ENCODE data around the gene FIG4. TPM values are rescaled to one million over a fixed set of nuclear protein-coding genes. Genes with fewer than 3 reads are reported as not detected.

FIG4 gene
- total RNA-seq, 1 experiment from 2014 or later, result 21.3 TPM

GRCh38 chr6:109669811-109670210, 21.3 kb upstream of the FIG4 start (continued):
- TF ChIP-seq ZNF425 (CRISPR knock-in tag; conservative IDR thresholded peaks at IDR 0.05), result no peak
- TF ChIP-seq RELA (CRISPR knock-in tag; IDR thresholded peaks at IDR 0.05; ENCODE audit: borderline replicate concordance), result no peak
- no peak for TF ChIP-seq SMAD4 (CRISPR knock-in tag; IDR thresholded peaks at IDR 0.05)
- TF ChIP-seq, protein P1, sequence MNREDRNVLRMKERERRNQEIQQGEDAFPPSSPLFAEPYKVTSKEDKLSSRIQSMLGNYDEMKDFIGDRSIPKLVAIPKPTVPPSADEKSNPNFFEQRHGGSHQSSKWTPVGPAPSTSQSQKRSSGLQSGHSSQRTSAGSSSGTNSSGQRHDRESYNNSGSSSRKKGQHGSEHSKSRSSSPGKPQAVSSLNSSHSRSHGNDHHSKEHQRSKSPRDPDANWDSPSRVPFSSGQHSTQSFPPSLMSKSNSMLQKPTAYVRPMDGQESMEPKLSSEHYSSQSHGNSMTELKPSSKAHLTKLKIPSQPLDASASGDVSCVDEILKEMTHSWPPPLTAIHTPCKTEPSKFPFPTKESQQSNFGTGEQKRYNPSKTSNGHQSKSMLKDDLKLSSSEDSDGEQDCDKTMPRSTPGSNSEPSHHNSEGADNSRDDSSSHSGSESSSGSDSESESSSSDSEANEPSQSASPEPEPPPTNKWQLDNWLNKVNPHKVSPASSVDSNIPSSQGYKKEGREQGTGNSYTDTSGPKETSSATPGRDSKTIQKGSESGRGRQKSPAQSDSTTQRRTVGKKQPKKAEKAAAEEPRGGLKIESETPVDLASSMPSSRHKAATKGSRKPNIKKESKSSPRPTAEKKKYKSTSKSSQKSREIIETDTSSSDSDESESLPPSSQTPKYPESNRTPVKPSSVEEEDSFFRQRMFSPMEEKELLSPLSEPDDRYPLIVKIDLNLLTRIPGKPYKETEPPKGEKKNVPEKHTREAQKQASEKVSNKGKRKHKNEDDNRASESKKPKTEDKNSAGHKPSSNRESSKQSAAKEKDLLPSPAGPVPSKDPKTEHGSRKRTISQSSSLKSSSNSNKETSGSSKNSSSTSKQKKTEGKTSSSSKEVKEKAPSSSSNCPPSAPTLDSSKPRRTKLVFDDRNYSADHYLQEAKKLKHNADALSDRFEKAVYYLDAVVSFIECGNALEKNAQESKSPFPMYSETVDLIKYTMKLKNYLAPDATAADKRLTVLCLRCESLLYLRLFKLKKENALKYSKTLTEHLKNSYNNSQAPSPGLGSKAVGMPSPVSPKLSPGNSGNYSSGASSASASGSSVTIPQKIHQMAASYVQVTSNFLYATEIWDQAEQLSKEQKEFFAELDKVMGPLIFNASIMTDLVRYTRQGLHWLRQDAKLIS (CRISPR knock-in tag; IDR thresholded peaks at IDR 0.05; ENCODE audit: borderline replicate concordance), result no peak
- TF ChIP-seq ZNF671 (CRISPR knock-in tag; IDR thresholded peaks at IDR 0.05), result no peak
- no peak for TF ChIP-seq NR2C2 (CRISPR knock-in tag; IDR thresholded peaks at IDR 0.05)
- TF ChIP-seq, protein P2, sequence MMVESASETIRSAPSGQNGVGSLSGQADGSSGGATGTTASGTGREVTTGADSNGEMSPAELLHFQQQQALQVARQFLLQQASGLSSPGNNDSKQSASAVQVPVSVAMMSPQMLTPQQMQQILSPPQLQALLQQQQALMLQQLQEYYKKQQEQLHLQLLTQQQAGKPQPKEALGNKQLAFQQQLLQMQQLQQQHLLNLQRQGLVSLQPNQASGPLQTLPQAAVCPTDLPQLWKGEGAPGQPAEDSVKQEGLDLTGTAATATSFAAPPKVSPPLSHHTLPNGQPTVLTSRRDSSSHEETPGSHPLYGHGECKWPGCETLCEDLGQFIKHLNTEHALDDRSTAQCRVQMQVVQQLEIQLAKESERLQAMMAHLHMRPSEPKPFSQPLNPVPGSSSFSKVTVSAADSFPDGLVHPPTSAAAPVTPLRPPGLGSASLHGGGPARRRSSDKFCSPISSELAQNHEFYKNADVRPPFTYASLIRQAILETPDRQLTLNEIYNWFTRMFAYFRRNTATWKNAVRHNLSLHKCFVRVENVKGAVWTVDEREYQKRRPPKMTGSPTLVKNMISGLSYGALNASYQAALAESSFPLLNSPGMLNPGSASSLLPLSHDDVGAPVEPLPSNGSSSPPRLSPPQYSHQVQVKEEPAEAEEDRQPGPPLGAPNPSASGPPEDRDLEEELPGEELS (CRISPR knock-in tag; IDR thresholded peaks at IDR 0.05), result no peak
- TF ChIP-seq, protein P3, sequence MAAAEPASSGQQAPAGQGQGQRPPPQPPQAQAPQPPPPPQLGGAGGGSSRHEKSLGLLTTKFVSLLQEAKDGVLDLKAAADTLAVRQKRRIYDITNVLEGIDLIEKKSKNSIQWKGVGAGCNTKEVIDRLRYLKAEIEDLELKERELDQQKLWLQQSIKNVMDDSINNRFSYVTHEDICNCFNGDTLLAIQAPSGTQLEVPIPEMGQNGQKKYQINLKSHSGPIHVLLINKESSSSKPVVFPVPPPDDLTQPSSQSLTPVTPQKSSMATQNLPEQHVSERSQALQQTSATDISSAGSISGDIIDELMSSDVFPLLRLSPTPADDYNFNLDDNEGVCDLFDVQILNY (CRISPR knock-in tag; IDR thresholded peaks at IDR 0.05), result no peak

GRCh38 chr6:109671733-109672132, 19.4 kb upstream of the FIG4 start:
- H3K27ac Mint-ChIP-seq, result no peak overlapping the region
- CTCF ChIA-PET, result interaction anchor here (1.4 kb wide), 1 partner anchor 76 kb away, joined by 5 read pairs; no protein-coding TSS in a partner anchor
- H3K4me3 Mint-ChIP-seq, result no peak overlapping the region
- TF ChIP-seq NR2C2 (CRISPR knock-in tag; IDR thresholded peaks at IDR 0.05) (no peak), TEAD1 (CRISPR knock-in tag; IDR thresholded peaks at IDR 0.05) (no peak), SMAD4 (CRISPR knock-in tag; IDR thresholded peaks at IDR 0.05) (no peak), KAT7 (CRISPR knock-in tag; IDR thresholded peaks at IDR 0.05; ENCODE audit: borderline replicate concordance) (no peak), MXD4 (CRISPR knock-in tag; IDR thresholded peaks at IDR 0.05; ENCODE audit: borderline replicate concordance) (no peak), ZNF671 (CRISPR knock-in tag; IDR thresholded peaks at IDR 0.05) (no peak), FOXP1 (CRISPR knock-in tag; IDR thresholded peaks at IDR 0.05; ENCODE audit: borderline replicate concordance) (no peak), HMGA2 (CRISPR knock-in tag; IDR thresholded peaks at IDR 0.05) (no peak)
- TF ChIP-seq, protein P4, sequence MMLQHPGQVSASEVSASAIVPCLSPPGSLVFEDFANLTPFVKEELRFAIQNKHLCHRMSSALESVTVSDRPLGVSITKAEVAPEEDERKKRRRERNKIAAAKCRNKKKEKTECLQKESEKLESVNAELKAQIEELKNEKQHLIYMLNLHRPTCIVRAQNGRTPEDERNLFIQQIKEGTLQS (CRISPR knock-in tag; conservative IDR thresholded peaks at IDR 0.05), result no peak
- DNase-seq (ENCODE audit: low spot score), result no peak
- no peak for ATAC-seq
- no peaks in the 10 kb centered on the region; the same call in 1 of the 2 replicates for H3K36me3 Mint-ChIP-seq
- no peaks in the 10 kb centered on the region for H3K27me3 Mint-ChIP-seq (ENCODE audit: low read depth)
- POLR2A ChIA-PET, result no interaction called here
- peaks cover 2% of the 10 kb centered on the region for H3K9me3 Mint-ChIP-seq
- H3K4me1 Mint-ChIP-seq, result peaks cover 24% of the 10 kb centered on the region

Measured in WTC11 (cell line).